Measurements from ENCODE around the gene EIPR1. TPM values are rescaled to one million over a fixed set of nuclear protein-coding genes. Genes with fewer than 3 reads are reported as not detected.
A peak's percentile ranks its signal among the peaks of the same experiment; 100 is the strongest.

EIPR1 gene
- total and polyA plus RNA-seq, 2 donors from 2014 or later = 28.2 to 37.8 TPM

DNA sequence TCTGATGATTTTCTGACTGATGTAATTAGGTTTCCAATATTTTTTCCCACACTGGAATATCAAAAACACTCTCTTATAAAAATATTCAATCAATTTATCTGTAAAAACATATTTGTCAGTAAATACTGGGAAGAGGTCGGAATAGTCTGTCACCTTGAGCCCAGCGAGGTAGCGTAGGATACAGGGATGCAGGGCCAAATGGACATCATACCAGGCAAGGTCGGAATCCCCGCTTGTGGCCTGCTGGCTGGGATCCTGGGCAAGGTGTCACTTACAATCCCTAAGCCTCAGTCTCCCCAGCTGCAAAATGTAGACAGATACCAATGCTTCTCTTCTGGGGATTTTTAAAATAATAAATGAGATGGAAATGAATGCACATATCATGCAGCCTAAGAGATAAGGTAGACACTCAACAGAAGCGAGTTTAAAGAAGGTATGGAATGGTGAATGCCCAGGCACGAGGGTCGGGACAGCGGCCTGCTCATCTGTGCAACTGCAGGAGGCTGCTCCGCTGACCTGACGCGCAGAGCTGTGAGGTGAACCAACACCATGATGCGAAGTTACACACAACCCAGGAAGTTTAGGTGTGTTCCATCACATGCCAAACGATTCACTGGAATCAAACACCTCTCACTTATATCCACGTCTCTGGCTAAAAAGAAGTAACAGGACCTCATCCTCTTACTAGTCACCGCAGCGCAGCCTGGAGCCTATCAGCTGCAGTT lies 98.2 kb downstream of the EIPR1 start:
- no peaks in the 10 kb centered on the region for H3K27me3 ChIP-seq (ENCODE audit: control insufficient read depth, insufficient read depth, low read length)
- H3K9ac ChIP-seq (ENCODE audit: low read length in 3 of 3) = no peak overlapping the region
- no peak for FAIRE-seq
- H3K4me1 ChIP-seq (ENCODE audit: control insufficient read depth in 2 of 3, insufficient read depth in 2 of 3, low read depth in 1 of 3, low read length in 3 of 3) = peaks cover 5 to 8% (median 5%) of the 10 kb centered on the region in 3 donors
- no peak overlapping the region for H3K4me3 ChIP-seq (ENCODE audit: low read length in 3 of 3)
- H3K36me3 ChIP-seq (ENCODE audit: control insufficient read depth in 2 of 3, insufficient read depth in 3 of 3, low read length in 3 of 3) = peaks cover 0 to 2% (median 0%) of the 10 kb centered on the region in 3 donors
- no peaks in the 10 kb centered on the region for H3K9me3 ChIP-seq (ENCODE audit: control insufficient read depth in 2 of 3, insufficient read depth in 1 of 3, low read length in 3 of 3)
- no peak overlapping the region for H3K27ac ChIP-seq (ENCODE audit: low read depth in 2 of 2, low read length in 2 of 2)
- DNase-seq = peak in 1 of 5 donors; percentile 13
- TF ChIP-seq, protein P1, sequence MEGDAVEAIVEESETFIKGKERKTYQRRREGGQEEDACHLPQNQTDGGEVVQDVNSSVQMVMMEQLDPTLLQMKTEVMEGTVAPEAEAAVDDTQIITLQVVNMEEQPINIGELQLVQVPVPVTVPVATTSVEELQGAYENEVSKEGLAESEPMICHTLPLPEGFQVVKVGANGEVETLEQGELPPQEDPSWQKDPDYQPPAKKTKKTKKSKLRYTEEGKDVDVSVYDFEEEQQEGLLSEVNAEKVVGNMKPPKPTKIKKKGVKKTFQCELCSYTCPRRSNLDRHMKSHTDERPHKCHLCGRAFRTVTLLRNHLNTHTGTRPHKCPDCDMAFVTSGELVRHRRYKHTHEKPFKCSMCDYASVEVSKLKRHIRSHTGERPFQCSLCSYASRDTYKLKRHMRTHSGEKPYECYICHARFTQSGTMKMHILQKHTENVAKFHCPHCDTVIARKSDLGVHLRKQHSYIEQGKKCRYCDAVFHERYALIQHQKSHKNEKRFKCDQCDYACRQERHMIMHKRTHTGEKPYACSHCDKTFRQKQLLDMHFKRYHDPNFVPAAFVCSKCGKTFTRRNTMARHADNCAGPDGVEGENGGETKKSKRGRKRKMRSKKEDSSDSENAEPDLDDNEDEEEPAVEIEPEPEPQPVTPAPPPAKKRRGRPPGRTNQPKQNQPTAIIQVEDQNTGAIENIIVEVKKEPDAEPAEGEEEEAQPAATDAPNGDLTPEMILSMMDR (IDR thresholded peaks at IDR 0.05; ENCODE audit: borderline replicate concordance, extremely low read depth, insufficient read depth) = no peak
- intact Hi-C loops (cut with DNase I) = no loop called here

DNA sequence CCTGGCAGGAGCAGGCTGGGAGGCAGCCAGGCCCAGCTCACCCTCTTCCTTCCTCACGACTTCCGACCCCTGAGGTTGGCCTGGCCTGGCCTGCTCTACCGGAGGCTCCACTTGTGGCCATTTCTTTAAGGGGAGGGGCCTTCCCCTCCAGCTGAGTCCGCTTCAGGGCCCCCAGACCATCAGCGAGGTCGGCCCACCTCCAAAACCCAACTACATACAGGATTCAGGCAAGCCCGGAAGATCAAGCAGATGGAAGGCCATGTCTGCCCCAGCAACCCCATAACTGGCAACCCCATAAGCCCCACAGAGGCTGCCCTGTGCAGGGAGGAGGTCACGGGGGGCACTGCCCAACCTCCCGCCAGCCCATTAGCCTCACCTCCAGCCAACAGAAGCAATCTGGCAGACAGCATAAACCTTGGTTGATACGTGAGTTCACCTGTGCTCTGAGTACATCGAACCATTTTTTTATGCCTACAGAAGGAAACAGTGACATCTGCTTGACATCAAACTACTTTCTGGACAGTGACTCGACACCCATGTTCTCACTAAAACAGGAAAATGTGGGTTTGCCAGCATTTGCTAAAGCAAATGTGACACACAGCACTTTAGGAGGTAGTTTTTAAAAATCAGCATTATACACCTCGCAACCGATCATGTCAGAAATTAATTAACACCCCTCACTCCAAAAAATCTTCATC lies 98.9 kb downstream of the EIPR1 start:
- H3K27ac ChIP-seq (ENCODE audit: low read depth in 2 of 2, low read length in 2 of 2) = no peak overlapping the region
- H3K4me3 ChIP-seq (ENCODE audit: low read length in 3 of 3) = no peak overlapping the region
- no peaks in the 10 kb centered on the region for H3K27me3 ChIP-seq (ENCODE audit: control insufficient read depth, insufficient read depth, low read length)
- intact Hi-C loops (cut with DNase I) = no loop called here
- TF ChIP-seq, protein P1 (IDR thresholded peaks at IDR 0.05; ENCODE audit: borderline replicate concordance, extremely low read depth, insufficient read depth) = no peak
- no peaks in the 10 kb centered on the region for H3K9me3 ChIP-seq (ENCODE audit: control insufficient read depth in 2 of 3, insufficient read depth in 1 of 3, low read length in 3 of 3)
- no peak overlapping the region for H3K9ac ChIP-seq (ENCODE audit: low read length in 3 of 3)
- peaks cover 0 to 2% (median 0%) of the 10 kb centered on the region in 3 donors for H3K36me3 ChIP-seq (ENCODE audit: control insufficient read depth in 2 of 3, insufficient read depth in 3 of 3, low read length in 3 of 3)
- DNase-seq = peak in 1 of 5 donors; percentile 30
- FAIRE-seq = no peak
- peaks cover 5 to 8% (median 5%) of the 10 kb centered on the region in 3 donors for H3K4me1 ChIP-seq (ENCODE audit: control insufficient read depth in 2 of 3, insufficient read depth in 2 of 3, low read depth in 1 of 3, low read length in 3 of 3)

- peaks cover 0 to 2% (median 0%) of the 10 kb centered on the region in 3 donors for H3K36me3 ChIP-seq (ENCODE audit: control insufficient read depth in 2 of 3, insufficient read depth in 3 of 3, low read length in 3 of 3)
- H3K9me3 ChIP-seq (ENCODE audit: control insufficient read depth in 2 of 3, insufficient read depth in 1 of 3, low read length in 3 of 3) = no peaks in the 10 kb centered on the region
- intact Hi-C loops (cut with DNase I) = no loop called here
- no peak overlapping the region for H3K4me3 ChIP-seq (ENCODE audit: low read length in 3 of 3)
- DNase-seq (peak in 1 of 5 donors; percentile 22), FAIRE-seq (no peak)
- H3K27ac ChIP-seq (ENCODE audit: low read depth in 2 of 2, low read length in 2 of 2) = no peak overlapping the region
- no peak overlapping the region for H3K9ac ChIP-seq (ENCODE audit: low read length in 3 of 3)
- peaks cover 3 to 6% (median 5%) of the 10 kb centered on the region in 3 donors for H3K4me1 ChIP-seq (ENCODE audit: control insufficient read depth in 2 of 3, insufficient read depth in 2 of 3, low read depth in 1 of 3, low read length in 3 of 3)
- TF ChIP-seq, protein P1 (IDR thresholded peaks at IDR 0.05; ENCODE audit: borderline replicate concordance, extremely low read depth, insufficient read depth) = no peak
- no peaks in the 10 kb centered on the region for H3K27me3 ChIP-seq (ENCODE audit: control insufficient read depth, insufficient read depth, low read length)
Observed at GRCh38 chr2:3277748-3278520, 99.7 kb downstream of the EIPR1 start.

All from kidney (tissue), 14 donors.